Natural killer cell (primary cell): ENCODE data around the gene EFNA3. TPM values are rescaled to one million over a fixed set of nuclear protein-coding genes. Genes with fewer than 3 reads are reported as not detected.
A peak's percentile ranks its signal among the peaks of the same experiment; 100 is the strongest.

Experiments used
- ATAC-seq, 3 donors: fragments of 150-1000 bp in 2 of 3; fragments of 200-7000 bp in 1 of 3; cut with Tn5 transposase; 1 replicate in 1 of 3; 2 replicates in 2 of 3; pipeline ENCODE4 v1.10.0; 2021; ENCODE audit warnings: mild to moderate bottlenecking in 2 of 3, moderate library complexity in 2 of 3
- DNase-seq, 2 donors: peaks; one replicate each; pipeline versions ENCODE4 v3.0.0 to v3.0.0-alpha.2; 2013 to 2021; ENCODE audit warnings: mixed read lengths in 1 of 2
- H3K27ac ChIP-seq: one replicate; pipeline ENCODE4 v1.5.1; 2013; ENCODE audit warnings: mild to moderate bottlenecking, low read length
- H3K27me3 ChIP-seq: one replicate; pipeline ENCODE4 v1.6.1; 2013; ENCODE audit warnings: low read length; ENCODE audit not compliant: control insufficient read depth, insufficient read depth
- H3K36me3 ChIP-seq: one replicate; pipeline ENCODE4 v1.6.1; 2013; ENCODE audit warnings: low read length; ENCODE audit not compliant: control insufficient read depth, insufficient read depth
- H3K4me1 ChIP-seq: one replicate; pipeline ENCODE4 v1.6.1; 2013; ENCODE audit warnings: low read length; ENCODE audit not compliant: control insufficient read depth, insufficient read depth
- H3K4me3 ChIP-seq: one replicate; pipeline ENCODE4 v1.5.1; 2013; ENCODE audit warnings: low read length
- H3K9me3 ChIP-seq: one replicate; pipeline ENCODE4 v1.6.1; 2013; ENCODE audit warnings: low read length; ENCODE audit not compliant: control insufficient read depth, insufficient read depth
- H3K27ac Mint-ChIP-seq, 2 donors: one replicate each; pipeline ENCODE4 v1.8.0; 2022; ENCODE audit warnings: mild to moderate bottlenecking in 2 of 2, mixed read lengths in 2 of 2, moderate library complexity in 1 of 2
- H3K27me3 Mint-ChIP-seq, 2 donors: one replicate each; pipeline ENCODE4 v1.8.0; 2022; ENCODE audit warnings: low read depth in 2 of 2, mixed read lengths in 2 of 2
- H3K36me3 Mint-ChIP-seq: one replicate; pipeline ENCODE4 v1.8.0; 2022; ENCODE audit warnings: mixed read lengths
- H3K4me1 Mint-ChIP-seq, 2 donors: one replicate each; pipeline ENCODE4 v1.8.0; 2022; ENCODE audit warnings: mixed read lengths in 2 of 2
- H3K4me3 Mint-ChIP-seq: one replicate; pipeline ENCODE4 v1.8.0; 2022; ENCODE audit warnings: mild to moderate bottlenecking, moderate library complexity, mixed read lengths
- H3K9me3 Mint-ChIP-seq, 2 donors: one replicate each; pipeline ENCODE4 v1.8.0; 2022; ENCODE audit warnings: mixed read lengths in 2 of 2
- WGBS: methylation state at CpG from one replicate; pipeline ENCODE4 v1.1.7; 2013; ENCODE audit warnings: missing lambda C conversion rate; ENCODE audit not compliant: insufficient coverage; 5-methylcytosine and 5-hydroxymethylcytosine counted together
- intact Hi-C: fragments of 100-400 bp; cut with micrococcal nuclease; formaldehyde crosslinking; loops from one replicate; pipeline ENCODE4 v1.14.2; 2022
- total RNA-seq, 4 donors: library from RNA; stranded (reverse); fragments of 120-200 nt in 1 of 4; gene quantifications; one replicate each; pipeline versions ENCODE4 v1.2.3 to v1.2.4, GENCODE V29; 2013 to 2022
- TF ChIP-seq, protein P1 (sequence below): fragments of 200-600 bp; IDR thresholded peaks from one replicate; pipeline ENCODE4 v1.8.0; 2022; ENCODE audit warnings: antibody characterized with exemption

Gene EFNA3
- total RNA-seq, 3 donors from 2014 or later (not counting 1 experiment from before 2014, with no cell fraction given), result 0.52 to 1.1 (median 0.68) TPM

DNA sequence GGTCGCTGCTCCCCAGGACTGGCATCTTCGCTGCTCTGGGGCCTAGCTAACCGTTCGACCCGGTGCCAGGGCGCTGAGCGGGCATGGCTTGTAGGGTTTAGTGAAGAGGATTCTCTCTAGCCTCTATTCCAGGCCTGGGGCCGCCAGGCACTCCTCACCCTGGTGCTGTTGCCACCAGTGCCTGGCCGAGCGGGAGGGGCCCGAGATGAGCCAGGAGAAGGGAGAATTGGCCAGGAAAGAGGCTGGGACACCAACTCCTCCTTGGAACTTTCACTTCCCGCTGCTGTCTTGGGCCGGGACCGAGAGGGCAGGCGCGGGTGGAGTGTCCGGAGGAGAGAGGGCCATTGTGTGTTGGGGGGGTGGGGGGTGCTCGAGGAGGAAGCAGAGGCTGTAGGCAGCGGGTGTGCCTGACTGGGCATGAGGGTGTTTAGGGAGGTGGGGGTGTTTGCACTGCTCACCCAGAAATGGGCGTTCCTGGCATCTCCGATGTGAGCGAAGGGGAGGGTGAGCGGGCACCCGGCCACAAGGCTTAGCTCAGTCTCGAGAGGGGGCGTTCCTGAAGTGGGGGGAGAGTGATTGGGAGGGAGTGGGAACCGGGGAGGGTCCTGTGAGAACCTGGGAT is 26.7 kb upstream of the EFNA3 start:
- TF ChIP-seq, protein P1, sequence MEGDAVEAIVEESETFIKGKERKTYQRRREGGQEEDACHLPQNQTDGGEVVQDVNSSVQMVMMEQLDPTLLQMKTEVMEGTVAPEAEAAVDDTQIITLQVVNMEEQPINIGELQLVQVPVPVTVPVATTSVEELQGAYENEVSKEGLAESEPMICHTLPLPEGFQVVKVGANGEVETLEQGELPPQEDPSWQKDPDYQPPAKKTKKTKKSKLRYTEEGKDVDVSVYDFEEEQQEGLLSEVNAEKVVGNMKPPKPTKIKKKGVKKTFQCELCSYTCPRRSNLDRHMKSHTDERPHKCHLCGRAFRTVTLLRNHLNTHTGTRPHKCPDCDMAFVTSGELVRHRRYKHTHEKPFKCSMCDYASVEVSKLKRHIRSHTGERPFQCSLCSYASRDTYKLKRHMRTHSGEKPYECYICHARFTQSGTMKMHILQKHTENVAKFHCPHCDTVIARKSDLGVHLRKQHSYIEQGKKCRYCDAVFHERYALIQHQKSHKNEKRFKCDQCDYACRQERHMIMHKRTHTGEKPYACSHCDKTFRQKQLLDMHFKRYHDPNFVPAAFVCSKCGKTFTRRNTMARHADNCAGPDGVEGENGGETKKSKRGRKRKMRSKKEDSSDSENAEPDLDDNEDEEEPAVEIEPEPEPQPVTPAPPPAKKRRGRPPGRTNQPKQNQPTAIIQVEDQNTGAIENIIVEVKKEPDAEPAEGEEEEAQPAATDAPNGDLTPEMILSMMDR, result no peak
- peak overlapping the region; percentile 23 to 77 for H3K27ac Mint-ChIP-seq
- no peak overlapping the region for H3K27ac ChIP-seq
- peaks cover 13 to 34% of the 10 kb centered on the region in 2 donors for H3K4me1 Mint-ChIP-seq
- peak overlapping the region; percentile 88 for H3K4me3 Mint-ChIP-seq
- H3K4me1 ChIP-seq, result peaks cover 31% of the 10 kb centered on the region
- H3K27me3 ChIP-seq, result no peaks in the 10 kb centered on the region
- H3K4me3 ChIP-seq, result peak overlapping the region; percentile 61
- ATAC-seq (peak; percentile 52 to 69 (median 61)), DNase-seq (peak; percentile 47 to 69)
- no peaks in the 10 kb centered on the region for H3K36me3 Mint-ChIP-seq
- intact Hi-C loops, result loop anchor here (5.0 kb wide), 1 partner anchor 95 kb away; the partner anchor contains the start of gene PBXIP1
- WGBS, result 2% methylated on average over 27 of the region's 27 CpGs
- H3K9me3 Mint-ChIP-seq, result no peaks in the 10 kb centered on the region
- peaks cover 5% of the 10 kb centered on the region for H3K36me3 ChIP-seq
- H3K9me3 ChIP-seq, result no peaks in the 10 kb centered on the region
- H3K27me3 Mint-ChIP-seq, result no peaks in the 10 kb centered on the region

DNA sequence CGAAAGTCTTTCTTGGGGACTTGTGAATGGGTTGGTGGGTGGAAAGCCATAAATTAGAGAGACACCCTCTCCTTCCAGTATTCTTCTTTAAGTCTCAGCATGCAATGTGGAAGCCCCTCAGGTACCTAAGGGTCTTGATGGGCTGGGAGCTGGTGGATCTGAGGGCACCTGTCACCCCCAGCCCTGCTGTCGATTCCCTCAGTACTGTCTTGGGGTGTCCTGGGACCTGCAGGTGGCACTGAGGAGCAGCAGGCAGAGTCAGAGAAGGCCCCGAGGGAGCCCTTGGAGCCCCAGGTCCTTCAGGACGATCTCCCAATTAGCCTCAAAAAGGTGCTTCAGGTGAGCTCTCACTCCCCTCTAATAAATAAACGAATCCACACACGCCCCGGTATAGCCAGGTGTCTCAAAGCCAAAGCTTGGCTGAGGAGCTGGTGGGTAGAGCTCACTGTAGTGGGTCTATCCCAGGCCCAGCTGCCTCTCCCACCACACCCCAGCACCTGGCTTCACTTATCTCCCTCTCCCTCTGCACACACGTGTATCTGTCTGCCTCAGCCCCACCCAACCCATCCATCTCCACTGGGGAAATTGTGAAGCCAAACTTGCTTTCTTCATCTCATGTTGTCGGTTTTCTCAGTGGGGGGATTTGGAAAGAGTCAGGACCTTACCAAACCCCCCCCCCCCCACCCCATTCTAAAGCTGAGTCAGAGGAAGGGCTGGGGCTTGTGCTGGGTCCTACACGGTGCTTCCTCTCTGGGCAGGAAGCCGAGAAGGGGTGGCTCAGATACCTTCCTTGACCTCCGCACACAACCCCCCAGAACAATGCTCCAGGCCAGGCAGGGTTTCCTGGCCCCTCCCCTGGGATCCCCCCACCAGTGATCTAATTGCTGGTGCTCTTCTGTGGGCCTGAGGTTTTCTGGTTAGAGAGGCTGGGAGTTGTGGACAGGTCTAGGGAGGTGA is 25.9 kb upstream of the EFNA3 start:
- Histone ChIP-seq H3K27me3 (no peaks in the 10 kb centered on the region), H3K4me3 (peak overlapping the region; percentile 61), H3K27ac (no peak overlapping the region), H3K36me3 (peaks cover 8% of the 10 kb centered on the region), H3K4me1 (peaks cover 31% of the 10 kb centered on the region), H3K9me3 (no peaks in the 10 kb centered on the region)
- Mint-ChIP-seq H3K27ac (peak overlapping the region; percentile 23 to 77), H3K36me3 (no peaks in the 10 kb centered on the region), H3K9me3 (no peaks in the 10 kb centered on the region), H3K27me3 (no peaks in the 10 kb centered on the region), H3K4me3 (peak overlapping the region; percentile 88), H3K4me1 (peaks cover 13 to 34% of the 10 kb centered on the region in 2 donors)
- WGBS, result 31% methylated on average over 11 of the region's 12 CpGs
- TF ChIP-seq, protein P1, result no peak
- ATAC-seq, result no peak
- DNase-seq, result peak in 1 of 2 donors; percentile 60
- intact Hi-C loops, result loop anchor here (5.0 kb wide), 1 partner anchor 95 kb away; the partner anchor contains the start of gene PBXIP1

DNA sequence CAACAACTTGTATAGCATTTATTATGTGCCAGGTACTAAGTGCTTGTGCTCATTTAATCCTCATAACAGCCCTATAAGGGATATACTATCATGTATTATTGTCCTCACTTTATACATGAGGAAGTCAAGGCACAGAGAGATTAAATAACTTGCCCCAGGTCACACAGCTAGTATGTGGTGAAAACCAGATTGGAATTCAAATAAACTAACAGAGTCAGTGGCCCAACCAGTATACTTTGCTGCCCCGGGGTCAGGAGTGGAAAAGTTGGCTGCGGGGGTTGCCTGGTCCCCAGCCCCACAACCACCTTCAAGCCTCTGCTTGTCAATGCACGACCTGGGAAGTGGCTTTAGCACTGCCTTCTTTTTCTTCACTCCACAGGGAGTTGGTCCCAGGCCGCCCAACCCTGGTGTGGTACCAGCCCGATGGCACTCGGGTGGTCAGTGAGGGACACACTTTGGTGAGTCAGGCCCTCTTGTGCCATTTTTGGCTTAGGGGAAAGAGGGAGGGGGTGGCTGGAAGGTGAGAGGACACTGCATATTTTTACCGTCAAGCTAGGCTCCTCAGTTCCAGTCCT is 25.0 kb upstream of the EFNA3 start:
- ATAC-seq, result no peak
- DNase-seq, result no peak
- H3K4me1 ChIP-seq, result peaks cover 31% of the 10 kb centered on the region
- 94% methylated on average over 7 of the region's 7 CpGs for WGBS
- no peaks in the 10 kb centered on the region for H3K27me3 ChIP-seq
- Mint-ChIP-seq H3K27ac (peak overlapping the region in 1 of 2 donors; percentile 77), H3K36me3 (no peaks in the 10 kb centered on the region), H3K27me3 (no peaks in the 10 kb centered on the region), H3K4me1 (peaks cover 13 to 34% of the 10 kb centered on the region in 2 donors), H3K9me3 (no peaks in the 10 kb centered on the region), H3K4me3 (no peak overlapping the region)
- H3K27ac ChIP-seq, result no peak overlapping the region
- intact Hi-C loops, result loop anchor here (5.0 kb wide), 1 partner anchor 96 kb away; the partner anchor contains the start of gene PBXIP1
- H3K4me3 ChIP-seq, result no peak overlapping the region
- peaks cover 16% of the 10 kb centered on the region for H3K36me3 ChIP-seq
- TF ChIP-seq, protein P1, result no peak
- no peaks in the 10 kb centered on the region for H3K9me3 ChIP-seq
